ENCODE measurements around the gene TEX26.

The TEX26 gene

DNA sequence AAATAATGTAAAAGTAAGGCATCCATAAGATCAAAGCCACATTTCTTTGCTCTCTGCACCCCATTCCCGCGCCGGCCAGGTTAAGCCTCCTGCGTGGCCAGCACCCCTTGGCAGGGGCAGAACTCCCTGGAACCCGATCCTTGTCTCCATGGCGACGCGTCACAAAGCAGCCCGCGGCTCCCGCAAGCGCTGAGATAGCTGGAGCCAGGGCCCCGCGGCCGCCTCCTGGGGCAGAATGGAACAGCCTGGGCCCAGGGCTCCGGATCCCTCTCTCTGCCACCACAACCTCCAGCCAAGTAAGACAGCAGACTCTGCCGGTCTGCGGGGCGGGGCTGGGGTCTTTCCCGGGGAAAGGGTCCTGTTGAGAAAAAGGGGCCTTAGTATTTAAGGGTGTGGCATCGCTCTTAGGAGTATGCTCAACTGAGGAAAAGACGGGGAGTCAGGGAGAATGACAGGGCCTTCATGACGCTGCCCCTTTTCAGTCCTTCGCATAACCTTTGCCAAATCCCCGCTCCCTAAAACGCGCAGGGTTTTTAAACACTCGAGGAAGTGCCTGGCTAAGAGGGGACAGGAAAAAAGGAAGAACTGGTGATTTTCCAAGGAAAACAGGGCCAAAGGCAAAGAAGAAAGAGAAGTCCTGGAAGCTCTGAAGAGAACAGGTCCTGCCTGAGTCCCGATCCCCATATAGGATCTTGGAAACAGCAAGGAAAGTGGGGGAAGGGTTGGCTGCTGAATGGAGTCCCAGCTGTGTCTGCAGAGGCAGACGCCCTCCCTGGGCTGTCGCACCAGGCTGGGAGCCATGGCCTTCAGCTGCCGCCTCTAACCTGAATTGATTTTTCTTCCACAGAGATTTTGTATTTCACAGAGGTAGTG lies at the start of gene TEX26:
TSS of gene TEX26 (plus strand) at position 176 of the 873 bp plus-strand sequence. CDS start at position 236, 60 bp downstream.
- no peak for DNase-seq (ENCODE audit: low read depth)

DNA sequence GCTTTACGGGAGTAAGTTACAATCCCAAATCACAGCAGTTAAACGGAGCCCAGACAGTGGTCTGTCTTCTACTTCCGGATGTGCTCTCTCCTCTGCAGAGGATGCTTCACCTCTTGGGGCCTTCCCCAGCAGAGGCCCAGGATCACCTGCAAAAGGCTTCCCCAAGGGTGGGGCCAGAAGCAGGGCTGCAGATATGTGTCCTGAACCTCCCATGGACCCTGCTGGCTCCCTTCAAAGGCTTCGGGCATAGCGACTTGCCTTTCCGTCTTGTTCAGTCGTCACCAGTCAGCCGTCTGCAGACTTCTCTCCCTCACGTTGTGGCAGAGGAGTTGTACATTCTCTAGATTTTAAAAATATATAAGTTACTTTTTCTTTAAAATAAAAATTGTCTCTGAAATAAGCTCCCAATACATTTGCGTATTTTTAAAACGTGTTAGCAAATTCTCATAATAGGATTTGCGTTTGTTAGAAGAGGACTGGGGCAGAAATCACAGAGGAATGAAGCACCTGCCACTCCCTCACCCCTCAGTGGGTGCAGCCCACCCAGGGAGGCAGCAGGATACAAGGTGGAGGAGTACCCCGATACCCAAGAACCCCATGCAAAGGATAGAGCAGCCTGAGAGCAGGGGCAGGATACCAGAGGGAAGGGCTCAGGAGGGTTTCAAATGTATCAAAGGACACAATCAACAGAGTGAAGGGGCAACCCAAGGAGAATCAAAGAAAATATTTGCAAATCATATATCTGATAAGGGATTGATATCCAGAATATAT lies 49.3 kb upstream of the TEX26 start:
- no peak for DNase-seq (ENCODE audit: low read depth)

DNA sequence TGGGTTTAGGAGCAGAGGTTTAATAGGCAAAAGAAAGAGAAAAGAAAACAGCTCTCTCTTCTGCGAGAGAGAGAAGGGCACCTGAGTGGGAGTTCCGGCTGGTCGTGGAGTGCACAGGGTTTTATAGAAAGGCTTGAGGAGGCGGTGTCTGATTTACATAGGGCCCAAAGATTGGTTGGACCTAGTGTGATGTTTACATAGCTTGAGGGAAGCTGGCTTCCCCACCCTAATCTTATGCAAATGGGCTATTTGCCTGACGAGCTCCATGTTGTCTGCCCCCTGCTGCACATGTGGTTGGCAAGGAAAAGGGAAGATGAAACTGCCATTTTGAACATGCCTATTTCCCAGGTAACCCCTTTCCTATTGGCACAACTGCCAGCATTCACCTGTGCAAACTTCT lies 47.9 kb upstream of the TEX26 start:
- no peak for DNase-seq (ENCODE audit: low read depth)

DNA sequence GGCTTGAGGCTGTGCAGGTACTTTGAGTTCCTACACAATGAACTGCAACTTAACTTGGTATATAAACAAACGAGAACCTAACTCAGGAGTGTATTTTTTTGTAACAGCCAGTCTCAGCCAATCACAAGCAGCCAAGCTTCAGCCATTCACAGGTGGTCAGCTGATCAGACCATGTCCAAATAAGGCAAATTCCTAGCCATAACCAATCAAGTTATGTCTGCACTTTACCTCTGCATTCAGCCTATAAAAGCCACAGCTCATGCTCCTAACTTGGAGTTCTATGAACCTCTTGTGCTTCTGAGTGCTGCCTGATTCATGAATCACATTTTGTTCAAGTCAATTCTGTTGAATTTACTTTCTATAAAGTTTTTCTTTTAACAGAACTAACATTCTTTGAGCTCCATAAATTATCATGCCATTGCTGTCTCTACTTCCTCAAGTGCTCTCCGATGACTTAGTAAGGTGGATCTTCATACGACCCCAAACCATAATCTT lies 43.2 kb upstream of the TEX26 start:
- DNase-seq (ENCODE audit: low read depth), result no peak

DNA sequence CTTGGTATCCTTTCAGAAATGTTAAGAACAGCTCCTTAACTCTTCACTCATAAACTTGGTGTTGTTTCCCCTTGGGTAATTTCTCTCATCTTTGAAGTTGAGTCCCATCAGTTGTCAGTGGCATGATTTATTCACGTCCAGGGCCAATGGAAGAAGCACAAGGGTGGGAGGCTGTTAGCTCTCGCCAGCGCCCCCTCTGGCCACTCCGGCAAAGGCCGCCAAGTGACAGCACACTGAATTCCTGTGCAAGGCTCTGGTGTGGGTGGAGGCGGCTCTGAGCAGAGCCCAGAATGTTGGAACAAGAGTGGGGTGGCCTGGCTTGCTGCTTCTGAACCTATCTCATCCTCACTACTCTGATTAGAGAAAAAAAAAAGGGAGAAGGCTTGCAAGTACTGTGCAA lies 39.5 kb upstream of the TEX26 start:
- DNase-seq (ENCODE audit: low read depth), result no peak

DNA sequence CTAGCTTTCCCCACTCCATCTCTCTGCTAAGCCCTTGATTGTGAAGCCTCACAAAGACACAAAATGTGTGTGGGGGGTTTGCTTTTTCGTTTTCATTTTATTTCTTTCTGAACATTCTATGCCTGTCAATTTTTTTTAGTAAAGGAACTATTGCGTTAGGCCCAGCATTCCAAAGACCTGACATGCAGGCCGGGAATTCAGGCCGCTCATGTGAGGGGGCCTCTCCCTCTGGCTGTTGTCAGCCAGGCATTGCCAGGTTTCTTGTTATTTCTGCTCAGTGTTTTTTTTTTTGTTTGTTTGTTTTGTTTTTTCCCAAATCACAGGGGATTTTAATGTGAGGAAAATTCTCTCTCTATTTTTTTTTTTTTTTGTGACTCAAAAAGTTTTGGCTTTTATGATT lies 36.7 kb upstream of the TEX26 start:
- DNase-seq (ENCODE audit: low read depth), result no peak

DNA sequence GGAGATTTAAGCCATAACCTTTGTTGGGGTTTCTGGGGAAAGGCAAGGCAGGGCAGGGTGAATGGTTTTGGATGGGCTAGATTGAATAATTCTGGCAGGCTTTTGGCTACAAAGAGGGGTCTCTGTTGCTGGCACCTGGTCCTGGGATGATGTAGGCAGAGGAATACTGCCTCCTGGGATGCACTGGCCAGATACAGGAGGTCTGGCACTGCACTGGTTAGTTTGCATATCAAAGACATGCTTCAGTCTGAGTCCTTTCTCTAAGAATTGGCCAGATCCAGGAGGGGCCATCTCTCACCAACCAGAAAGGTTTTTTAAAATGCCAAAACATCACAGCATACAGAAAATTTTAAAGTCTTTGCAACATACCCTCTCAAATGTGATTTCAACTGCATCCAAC lies 34.4 kb upstream of the TEX26 start:
- DNase-seq (ENCODE audit: low read depth), result no peak

DNA sequence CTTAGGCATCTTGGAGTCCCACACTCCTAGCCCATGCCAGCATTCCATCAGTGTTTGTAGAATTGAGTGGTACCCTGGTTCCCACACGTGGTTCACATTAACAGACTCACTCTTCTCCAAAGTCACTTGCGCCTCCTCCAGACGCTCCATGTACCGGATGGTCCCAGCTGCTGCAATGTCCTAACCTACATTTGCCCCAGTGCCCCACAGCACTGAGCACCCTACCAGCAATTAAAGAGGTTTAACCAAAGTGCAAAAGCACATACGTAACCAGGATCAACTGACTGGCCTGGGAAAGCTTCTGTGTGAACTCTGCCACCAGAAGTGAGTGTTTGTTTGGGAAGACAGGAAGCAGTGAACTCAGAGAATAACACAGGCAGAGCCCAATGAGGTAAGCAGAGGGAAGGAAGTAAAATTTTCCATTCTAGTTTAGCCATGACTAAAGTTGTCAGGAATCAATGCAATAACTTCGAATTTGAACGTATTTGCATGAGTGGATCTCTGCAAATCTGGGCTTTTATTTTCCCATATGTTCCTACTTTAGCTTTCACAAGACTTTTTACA lies 33.7 kb upstream of the TEX26 start:
- no peak for DNase-seq (ENCODE audit: low read depth)

DNA sequence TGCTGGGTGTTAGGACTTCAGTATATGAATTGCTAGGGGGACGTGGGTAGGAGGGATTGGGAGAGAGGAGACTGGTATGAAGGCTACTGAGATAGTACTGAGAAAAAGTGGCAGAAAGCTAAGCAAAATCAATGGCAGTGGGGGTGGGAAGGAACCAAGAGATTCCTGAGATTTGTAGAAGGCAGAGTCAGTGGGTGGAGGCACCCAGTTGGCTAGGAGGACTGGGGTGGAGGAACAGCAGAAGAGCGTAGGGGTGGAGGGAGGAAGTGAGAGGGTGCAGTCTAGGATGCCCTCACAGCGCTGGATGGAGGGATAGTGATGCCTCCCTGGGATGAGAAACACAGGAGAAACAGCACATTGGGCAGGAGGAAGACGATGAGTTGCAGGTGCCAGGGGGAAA lies 32.0 kb upstream of the TEX26 start:
- no peak for DNase-seq (ENCODE audit: low read depth)

DNA sequence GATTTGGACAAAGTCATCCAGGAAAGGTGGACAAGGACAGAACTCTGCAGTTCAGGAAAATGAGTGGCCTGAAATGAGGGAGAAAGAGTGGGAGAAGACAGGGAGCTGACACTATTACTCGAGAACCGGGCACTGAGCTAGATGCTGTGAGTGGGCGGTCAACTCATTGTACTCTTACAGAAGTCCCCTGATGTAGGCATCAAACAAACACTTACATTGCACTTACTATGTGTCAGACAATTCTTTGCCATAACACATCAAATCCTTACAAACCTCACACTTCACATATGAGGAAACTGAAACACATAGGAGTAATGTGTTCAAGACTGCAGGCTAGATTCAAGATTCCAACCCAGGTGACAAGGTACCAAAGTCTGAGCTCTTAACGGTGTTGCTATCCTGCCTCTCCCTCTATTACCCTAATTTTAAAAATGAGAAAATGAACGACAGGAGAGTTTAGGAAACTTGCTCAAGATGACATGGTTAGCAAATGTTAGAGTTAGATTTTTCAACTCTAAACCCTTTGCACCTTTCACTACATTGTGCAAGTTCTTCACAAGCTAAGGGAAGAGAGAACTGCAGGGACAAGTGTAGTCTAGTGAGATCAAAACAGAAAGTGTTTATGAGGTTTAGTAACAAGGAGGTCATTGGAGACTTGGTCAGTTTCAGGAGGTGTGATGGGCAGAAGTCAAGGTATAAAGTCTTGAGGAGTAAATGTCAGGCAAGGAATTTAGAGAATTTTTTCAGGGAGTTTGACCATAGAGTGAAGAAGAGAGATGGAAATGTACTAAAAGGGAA lies 31.3 kb upstream of the TEX26 start:
- DNase-seq (ENCODE audit: low read depth), result no peak

DNA sequence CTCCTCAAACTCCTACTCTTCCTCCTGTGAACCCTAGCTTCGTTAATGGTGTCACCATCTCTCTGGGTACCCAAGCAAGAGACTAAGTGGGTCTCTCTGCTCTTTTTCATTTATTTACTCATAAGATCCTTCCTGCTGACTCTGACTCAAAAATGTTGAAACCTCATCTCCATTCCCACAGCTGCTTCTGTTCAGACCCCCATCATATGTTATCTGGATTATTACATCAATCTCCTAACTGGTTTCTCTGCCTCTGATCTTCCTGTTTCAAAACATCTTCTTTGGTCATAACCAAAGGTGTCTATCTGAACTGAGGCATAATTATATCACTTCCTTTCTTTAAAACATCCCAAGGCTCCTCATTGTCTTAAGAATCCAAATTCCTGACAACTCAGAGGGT lies 28.4 kb upstream of the TEX26 start:
- DNase-seq (ENCODE audit: low read depth), result no peak

DNA sequence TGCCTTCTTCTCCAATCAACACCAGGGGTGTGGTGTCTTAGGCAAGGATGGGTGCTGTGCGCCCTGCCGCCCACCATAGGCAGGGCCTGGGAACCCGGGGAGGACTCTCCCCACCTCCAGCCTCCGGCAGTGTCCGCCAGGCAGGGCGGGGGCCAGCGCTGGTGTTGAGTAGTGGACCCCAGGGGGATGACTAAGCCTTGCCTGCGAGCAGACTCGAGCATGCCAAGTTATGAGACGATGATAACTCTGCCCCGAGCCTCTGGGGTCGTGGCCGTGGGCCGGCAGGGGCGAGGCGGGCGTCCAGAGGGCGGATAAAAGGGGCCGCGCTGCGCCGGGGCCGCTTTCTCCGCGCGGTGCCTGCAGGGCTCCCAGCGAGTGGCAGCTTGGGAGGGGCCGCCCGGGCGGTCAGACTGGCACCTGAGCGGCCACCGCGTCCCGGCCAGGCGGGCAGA lies 26.5 kb upstream of the TEX26 start, which contains the start of gene MEDAG:
TSS of gene MEDAG (plus strand) at position 340 of the 452 bp plus-strand sequence. CDS start 245 bp downstream, outside the sequence.
- no peak for DNase-seq (ENCODE audit: low read depth)

DNA sequence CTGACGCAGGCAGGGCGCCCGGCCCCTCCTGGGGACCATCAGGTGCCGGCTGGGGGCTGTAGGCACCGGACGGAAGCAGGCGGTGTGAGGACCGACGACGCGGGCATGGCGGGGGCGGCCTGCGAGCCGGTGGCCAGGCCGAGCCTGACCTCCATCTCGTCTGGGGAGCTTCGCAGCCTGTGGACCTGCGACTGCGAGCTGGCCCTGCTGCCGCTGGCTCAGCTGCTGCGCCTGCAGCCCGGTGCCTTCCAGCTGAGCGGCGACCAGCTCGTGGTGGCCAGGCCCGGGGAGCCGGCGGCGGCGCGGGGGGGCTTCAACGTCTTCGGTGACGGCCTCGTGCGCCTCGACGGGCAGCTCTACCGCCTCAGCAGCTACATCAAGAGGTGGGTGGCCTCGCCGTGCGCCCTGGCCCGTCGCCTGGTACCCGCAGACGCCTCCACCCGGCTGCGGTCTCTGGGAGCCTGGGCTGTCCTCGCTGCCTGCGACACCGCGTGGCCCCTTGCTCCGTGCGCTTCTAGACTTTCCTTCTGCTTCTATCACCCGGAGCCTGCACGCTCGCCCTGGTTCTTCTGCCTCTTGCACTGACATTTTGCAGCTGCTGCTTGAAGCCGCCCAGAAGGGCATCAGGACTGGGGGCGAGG lies 25.9 kb upstream of the TEX26 start:
- DNase-seq (ENCODE audit: low read depth), result no peak

DNA sequence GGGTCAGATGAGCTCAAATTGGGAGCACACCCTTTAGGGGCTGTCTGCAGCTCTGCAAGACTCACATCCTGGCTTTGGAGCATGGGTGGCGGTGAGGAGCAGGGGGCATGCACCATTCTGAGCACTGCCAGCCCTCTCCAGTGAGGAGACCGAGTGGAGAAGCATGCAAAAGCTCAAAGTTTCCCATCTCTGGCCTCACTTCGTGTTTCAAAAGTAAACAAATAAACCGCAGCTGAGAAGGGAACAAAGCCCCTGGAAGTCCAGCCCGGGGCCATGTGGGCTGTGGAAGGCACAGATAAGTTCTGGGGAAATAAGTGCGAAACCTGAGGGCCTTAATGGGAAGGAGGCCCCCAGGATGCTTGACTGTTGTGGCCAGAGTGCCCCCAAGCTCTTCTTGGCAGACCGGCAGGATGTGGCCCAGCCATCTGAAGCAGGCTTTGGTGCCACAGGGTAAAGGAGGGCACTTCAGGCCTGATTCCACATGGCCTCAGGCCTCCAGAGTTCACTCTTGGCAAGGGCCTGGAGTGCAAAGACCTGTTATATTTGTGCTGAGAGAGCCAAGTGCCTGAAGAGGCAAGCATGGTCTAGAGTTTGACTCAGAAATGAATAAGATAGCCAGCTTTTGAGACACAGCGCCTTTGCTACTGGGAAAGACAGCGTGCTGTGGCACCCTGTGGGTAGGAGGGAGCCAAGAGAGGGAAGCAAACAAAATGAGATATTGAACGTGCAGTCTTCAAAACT lies 25.2 kb upstream of the TEX26 start:
- no peak for DNase-seq (ENCODE audit: low read depth)

DNA sequence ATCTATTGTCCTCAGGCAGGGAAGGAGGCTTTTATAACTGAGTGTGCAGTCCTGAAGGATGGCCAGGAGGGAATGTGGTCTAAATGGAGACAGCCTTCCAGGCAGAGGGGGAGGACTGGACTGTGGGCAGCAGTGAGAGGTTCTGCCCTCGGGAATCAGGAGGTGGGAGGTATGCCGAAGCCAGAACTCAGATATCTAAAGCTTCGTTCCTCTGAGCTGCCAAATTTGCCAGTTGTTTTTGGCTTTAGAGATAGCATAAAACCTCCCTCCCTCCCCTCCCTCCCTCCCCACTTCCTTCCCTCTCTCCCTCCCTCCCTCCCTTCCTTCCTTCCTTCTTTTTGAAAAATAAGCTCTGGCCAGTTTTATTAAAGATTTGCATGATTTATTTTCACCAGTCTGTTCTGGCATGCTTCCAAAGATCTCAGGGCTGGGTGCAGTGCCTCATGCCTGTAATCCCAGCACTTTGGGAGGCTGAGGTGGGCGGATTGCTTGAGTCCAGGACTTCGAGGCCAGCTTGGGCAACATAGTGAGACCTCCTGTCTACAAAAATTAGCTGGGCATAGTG lies 24.0 kb upstream of the TEX26 start:
- no peak for DNase-seq (ENCODE audit: low read depth)

DNA sequence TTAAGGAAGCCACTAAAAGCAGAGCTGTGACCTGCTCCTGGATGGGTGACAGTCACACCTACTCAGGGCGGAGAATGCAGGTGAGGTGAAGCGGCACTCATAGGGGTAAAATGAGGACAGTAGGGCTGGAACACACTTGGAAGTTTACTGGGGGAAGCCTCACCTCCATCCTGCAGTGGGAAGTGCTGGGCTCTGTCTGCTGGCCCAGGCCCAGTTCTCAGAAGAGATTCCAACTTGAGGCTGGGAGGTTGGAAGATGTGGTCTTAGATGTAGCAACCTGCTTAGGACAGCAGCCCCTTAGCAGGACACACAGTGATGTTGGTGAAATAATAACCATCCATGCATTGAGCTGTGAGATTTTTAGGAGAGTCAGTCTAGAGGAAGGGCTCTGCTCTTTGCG lies 21.8 kb upstream of the TEX26 start:
- no peak for DNase-seq (ENCODE audit: low read depth)

DNA sequence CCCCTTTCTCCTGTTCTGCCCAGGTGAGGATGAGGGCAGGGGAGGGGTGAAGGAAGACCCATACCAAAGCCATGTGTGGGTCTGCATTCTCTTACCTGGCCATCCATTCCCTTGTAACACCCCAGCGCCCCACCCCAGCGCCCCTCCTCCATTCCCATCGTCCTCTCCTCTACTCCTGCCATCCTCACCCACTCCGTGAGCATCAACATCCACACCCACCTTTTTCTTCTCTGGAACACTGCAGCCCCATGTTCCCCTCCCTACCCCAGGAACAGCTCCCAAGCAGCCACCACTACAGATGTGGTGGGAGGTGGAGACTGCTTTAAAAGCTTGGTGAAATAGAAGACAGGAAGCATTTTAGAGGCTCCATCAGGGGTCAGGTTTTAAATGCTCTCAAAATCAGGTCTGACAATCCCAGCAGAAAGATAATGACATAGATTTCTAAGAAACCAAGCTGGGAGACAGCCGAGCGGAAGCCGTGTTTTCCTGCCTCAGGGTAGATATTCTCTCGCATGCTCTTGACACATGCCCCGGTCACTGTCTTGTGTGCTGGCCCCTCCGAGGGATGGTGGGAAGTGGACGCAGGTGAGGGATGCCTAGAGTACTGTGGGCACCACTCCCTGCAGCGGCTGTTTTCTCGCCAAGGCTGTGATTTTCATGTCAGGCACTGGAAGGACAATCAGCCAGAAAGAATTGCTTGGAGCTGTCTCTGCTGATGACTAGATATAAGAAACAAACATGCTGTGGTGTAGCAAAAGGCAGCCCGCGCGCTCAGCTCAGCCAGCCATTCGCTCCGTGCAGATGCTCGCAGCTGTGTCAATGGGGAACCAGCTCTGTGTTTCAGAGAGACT lies 16.5 kb upstream of the TEX26 start:
- no peak for DNase-seq (ENCODE audit: low read depth)

DNA sequence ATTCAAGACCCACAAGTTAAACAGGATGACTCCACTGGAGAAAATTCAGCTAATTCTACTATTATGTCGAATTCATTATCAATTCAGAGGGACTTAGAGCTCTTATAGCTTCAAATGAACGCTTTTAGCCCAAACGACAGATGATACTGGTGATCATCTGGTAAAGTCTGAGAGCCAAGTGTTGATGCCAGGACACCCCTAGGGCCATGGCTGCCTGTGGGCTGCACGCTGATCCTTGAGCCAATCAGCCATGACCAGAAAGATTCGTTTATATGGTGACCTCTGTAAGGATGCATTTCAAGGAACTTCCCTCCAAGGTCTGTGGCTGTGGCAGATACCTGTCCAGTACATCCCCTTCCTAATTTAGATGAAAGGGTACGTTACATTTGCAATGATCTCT lies 15.5 kb upstream of the TEX26 start:
- no peak for DNase-seq (ENCODE audit: low read depth)

All from stimulated activated CD8-positive, alpha-beta memory T cell treated with anti-CD3 and anti-CD28 coated beads, Interleukin-4, amount 100 ng/mL, for 24 hours (primary cell).